Ishikawa (cell line): ENCODE results near the gene C4orf54.

Source experiments
- CEBPB ChIP-seq: IDR thresholded peaks from 2 replicates; pipeline ENCODE4 v1.6.1; 2012
- CREB1 ChIP-seq: IDR thresholded peaks from 2 replicates; pipeline ENCODE4 v1.6.1; 2012; ENCODE audit warnings: low read depth
- EGR1 ChIP-seq: IDR thresholded peaks from 2 replicates; pipeline ENCODE4 v1.6.1; 2012
- EP300 ChIP-seq: IDR thresholded peaks from 2 replicates; pipeline ENCODE4 v1.6.1; 2012; ENCODE audit warnings: borderline replicate concordance
- FOXM1 ChIP-seq: IDR thresholded peaks from 2 replicates; pipeline ENCODE4 v1.6.1; 2012; ENCODE audit warnings: low read depth, borderline replicate concordance
- NFIC ChIP-seq: IDR thresholded peaks from 2 replicates; pipeline ENCODE4 v1.6.1; 2012
- RAD21 ChIP-seq: IDR thresholded peaks from 2 replicates; pipeline ENCODE4 v1.6.1; 2012; ENCODE audit warnings: low read depth
- TAF1 ChIP-seq: IDR thresholded peaks from 2 replicates; pipeline ENCODE4 v1.6.1; 2012; ENCODE audit warnings: low read depth, mild to moderate bottlenecking
- TCF12 ChIP-seq: IDR thresholded peaks from 2 replicates; pipeline ENCODE4 v1.6.1; 2012; ENCODE audit warnings: low read depth
- TEAD4 ChIP-seq: IDR thresholded peaks from 2 replicates; pipeline ENCODE4 v1.6.1; 2012
- YY1 ChIP-seq: IDR thresholded peaks from 2 replicates; pipeline ENCODE4 v1.6.1; 2012; ENCODE audit warnings: low read depth
- ZBTB7A ChIP-seq: IDR thresholded peaks from 2 replicates; pipeline ENCODE4 v1.6.1; 2012; ENCODE audit warnings: low read depth
- TF ChIP-seq, protein P1 (sequence below): IDR thresholded peaks from 2 replicates; pipeline ENCODE4 v1.6.1; 2012; ENCODE audit warnings: low read depth, mild to moderate bottlenecking
- TF ChIP-seq, protein P2 (sequence below): IDR thresholded peaks from 2 replicates; pipeline ENCODE4 v1.6.1; 2012
- TF ChIP-seq, protein P3 (sequence below): IDR thresholded peaks from 2 replicates; pipeline ENCODE4 v1.6.1; 2012

C4orf54 gene

DNA sequence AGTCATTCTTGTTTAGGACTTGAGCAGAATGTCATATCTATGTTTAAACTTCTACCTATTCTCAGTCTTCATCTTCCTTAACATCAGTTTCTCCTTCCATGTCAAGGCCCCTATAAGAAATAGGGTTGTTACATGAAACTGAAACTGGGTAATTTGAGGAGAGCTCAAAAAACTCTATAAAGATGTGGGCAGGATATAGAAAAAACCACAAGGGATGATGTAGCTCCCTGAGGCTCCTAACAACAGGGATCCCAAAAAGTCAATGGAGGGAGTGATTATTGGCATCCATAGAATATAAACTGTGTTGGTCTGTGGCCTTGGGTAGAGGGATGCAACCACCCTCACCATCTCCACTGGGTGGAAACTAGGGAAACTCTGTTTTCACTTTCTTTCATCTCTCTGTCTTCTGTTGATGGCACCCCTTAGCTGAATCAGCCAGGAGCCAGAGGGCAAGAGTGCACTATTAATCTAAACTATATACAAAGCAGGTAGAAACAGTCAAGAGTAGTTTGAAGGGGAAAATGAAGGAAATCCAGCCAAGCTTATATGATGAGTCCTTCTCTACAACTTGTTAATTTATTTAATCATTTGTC lies 27.6 kb downstream of the C4orf54 start:
- TF ChIP-seq CEBPB (no peak), EP300 (no peak), TEAD4 (no peak), EGR1 (no peak), YY1 (no peak), RAD21 (no peak), TAF1 (no peak), TCF12 (no peak), CREB1 (no peak), FOXM1 (no peak), NFIC (no peak)
- TF ChIP-seq, protein P1, sequence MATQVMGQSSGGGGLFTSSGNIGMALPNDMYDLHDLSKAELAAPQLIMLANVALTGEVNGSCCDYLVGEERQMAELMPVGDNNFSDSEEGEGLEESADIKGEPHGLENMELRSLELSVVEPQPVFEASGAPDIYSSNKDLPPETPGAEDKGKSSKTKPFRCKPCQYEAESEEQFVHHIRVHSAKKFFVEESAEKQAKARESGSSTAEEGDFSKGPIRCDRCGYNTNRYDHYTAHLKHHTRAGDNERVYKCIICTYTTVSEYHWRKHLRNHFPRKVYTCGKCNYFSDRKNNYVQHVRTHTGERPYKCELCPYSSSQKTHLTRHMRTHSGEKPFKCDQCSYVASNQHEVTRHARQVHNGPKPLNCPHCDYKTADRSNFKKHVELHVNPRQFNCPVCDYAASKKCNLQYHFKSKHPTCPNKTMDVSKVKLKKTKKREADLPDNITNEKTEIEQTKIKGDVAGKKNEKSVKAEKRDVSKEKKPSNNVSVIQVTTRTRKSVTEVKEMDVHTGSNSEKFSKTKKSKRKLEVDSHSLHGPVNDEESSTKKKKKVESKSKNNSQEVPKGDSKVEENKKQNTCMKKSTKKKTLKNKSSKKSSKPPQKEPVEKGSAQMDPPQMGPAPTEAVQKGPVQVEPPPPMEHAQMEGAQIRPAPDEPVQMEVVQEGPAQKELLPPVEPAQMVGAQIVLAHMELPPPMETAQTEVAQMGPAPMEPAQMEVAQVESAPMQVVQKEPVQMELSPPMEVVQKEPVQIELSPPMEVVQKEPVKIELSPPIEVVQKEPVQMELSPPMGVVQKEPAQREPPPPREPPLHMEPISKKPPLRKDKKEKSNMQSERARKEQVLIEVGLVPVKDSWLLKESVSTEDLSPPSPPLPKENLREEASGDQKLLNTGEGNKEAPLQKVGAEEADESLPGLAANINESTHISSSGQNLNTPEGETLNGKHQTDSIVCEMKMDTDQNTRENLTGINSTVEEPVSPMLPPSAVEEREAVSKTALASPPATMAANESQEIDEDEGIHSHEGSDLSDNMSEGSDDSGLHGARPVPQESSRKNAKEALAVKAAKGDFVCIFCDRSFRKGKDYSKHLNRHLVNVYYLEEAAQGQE: no peak
- TF ChIP-seq, protein P2, sequence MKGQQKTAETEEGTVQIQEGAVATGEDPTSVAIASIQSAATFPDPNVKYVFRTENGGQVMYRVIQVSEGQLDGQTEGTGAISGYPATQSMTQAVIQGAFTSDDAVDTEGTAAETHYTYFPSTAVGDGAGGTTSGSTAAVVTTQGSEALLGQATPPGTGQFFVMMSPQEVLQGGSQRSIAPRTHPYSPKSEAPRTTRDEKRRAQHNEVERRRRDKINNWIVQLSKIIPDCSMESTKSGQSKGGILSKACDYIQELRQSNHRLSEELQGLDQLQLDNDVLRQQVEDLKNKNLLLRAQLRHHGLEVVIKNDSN: no peak

DNA sequence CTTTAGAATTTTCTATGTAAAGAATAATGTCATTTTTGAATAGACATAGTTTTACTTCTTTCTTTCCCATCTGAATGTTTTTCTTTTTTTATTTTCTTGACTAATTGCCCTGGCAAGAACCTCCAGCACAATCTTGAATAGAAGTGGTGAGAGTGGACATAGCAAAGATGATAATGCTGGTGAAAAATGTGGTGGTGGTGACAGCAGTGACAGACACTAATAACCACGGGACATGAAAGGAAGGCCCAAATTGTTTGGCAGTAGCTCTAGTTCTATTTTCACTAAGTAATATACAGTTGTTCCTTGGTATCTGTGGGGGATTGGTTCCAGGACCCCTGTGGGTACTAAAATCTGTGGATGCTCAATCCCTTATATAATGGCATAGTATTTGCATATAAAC lies 29.6 kb downstream of the C4orf54 start:
- TF ChIP-seq TAF1 (no peak), CEBPB (no peak), FOXM1 (no peak), RAD21 (no peak), YY1 (no peak), EP300 (no peak), TEAD4 (no peak), NFIC (no peak), ZBTB7A (no peak), EGR1 (no peak), CREB1 (no peak)
- TF ChIP-seq, protein P2: no peak
- TF ChIP-seq, protein P1: no peak
- TF ChIP-seq, protein P3, sequence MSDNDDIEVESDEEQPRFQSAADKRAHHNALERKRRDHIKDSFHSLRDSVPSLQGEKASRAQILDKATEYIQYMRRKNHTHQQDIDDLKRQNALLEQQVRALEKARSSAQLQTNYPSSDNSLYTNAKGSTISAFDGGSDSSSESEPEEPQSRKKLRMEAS: no peak

DNA sequence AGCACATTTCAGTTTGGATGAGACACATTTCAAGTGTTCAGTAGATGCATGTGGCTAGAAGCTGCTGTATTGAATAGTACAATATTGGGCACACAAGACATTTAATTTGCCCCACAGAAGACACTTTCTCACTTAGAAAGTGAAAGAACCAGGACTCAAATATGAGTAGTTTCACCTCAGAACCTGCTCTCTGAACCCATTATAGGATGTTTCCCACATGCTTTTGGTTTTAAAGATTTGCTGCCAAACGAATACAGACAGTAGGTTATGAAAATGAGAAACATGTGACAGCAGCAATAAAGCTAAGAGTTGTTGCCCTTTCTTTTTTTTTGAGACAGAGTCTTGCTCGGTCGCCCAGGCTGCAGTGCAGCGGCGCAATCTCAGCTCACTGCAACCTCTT lies 32.3 kb downstream of the C4orf54 start:
- TF ChIP-seq, protein P2: no peak
- no peak for TF ChIP-seq FOXM1
- TF ChIP-seq CREB1: no peak
- TF ChIP-seq RAD21: no peak
- TF ChIP-seq EP300: no peak
- no peak for TF ChIP-seq CEBPB
- TF ChIP-seq, protein P1: no peak
- no peak for TF ChIP-seq TCF12
- no peak for TF ChIP-seq TAF1
- no peak for TF ChIP-seq EGR1
- no peak for TF ChIP-seq NFIC
- no peak for TF ChIP-seq ZBTB7A
- TF ChIP-seq, protein P3: no peak
- no peak for TF ChIP-seq YY1
- no peak for TF ChIP-seq TEAD4

GRCh38 chr4:99624141-99624719 lies 33.4 kb downstream of the C4orf54 start:
- TF ChIP-seq CEBPB: no peak
- TF ChIP-seq FOXM1: no peak
- TF ChIP-seq ZBTB7A: no peak
